Stimulated activated CD4-positive, alpha-beta T cell treated with anti-CD3 and anti-CD28 coated beads, Interleukin-2, amount 100 ng/mL, for 24 hours (primary cell): ENCODE data around the gene FFAR2.

Experiments used
- DNase-seq, 2 donors: peaks; one replicate each; pipeline ENCODE4 v3.0.0-alpha.2; 2020

The FFAR2 gene

GRCh38 chr19:35427187-35427586, 20.9 kb upstream of the FFAR2 start:
- DNase-seq = no peak

- DNase-seq = no peak
Measured at GRCh38 chr19:35429698-35430408, 18.2 kb upstream of the FFAR2 start.

- no peak for DNase-seq
Measured at GRCh38 chr19:35430409-35431144, 17.5 kb upstream of the FFAR2 start.

GRCh38 chr19:35431145-35431807, 16.8 kb upstream of the FFAR2 start:
- DNase-seq = no peak

GRCh38 chr19:35432911-35433310, 15.1 kb upstream of the FFAR2 start:
- DNase-seq = no peak

- DNase-seq = no peak
Measured at GRCh38 chr19:35433448-35433847, 14.6 kb upstream of the FFAR2 start.

- DNase-seq = no peak
Measured at GRCh38 chr19:35435896-35436295, 12.2 kb upstream of the FFAR2 start.

- DNase-seq = no peak
Measured at GRCh38 chr19:35436477-35437405, 11.3 kb upstream of the FFAR2 start.

- DNase-seq = no peak
Measured at GRCh38 chr19:35437406-35437951, 10.6 kb upstream of the FFAR2 start.

GRCh38 chr19:35438096-35438495, 10.0 kb upstream of the FFAR2 start:
- no peak for DNase-seq

GRCh38 chr19:35438527-35438926, 9.5 kb upstream of the FFAR2 start:
- DNase-seq = no peak

GRCh38 chr19:35439921-35440320, 8.1 kb upstream of the FFAR2 start:
- DNase-seq = no peak

GRCh38 chr19:35442091-35442490, 6.0 kb upstream of the FFAR2 start:
- DNase-seq = no peak

- no peak for DNase-seq
Measured at GRCh38 chr19:35444735-35445134, 3.3 kb upstream of the FFAR2 start.

- DNase-seq = no peak
Measured at GRCh38 chr19:35445826-35446593, 2.0 kb upstream of the FFAR2 start.

GRCh38 chr19:35449359-35450043, 1.4 kb downstream of the FFAR2 start:
- no peak for DNase-seq

- peak in 1 of 2 donors; percentile 20 for DNase-seq
Measured at GRCh38 chr19:35451338-35452096, 3.5 kb downstream of the FFAR2 start.

- no peak for DNase-seq
Measured at GRCh38 chr19:35454663-35455062, 6.6 kb downstream of the FFAR2 start.

GRCh38 chr19:35455616-35456201, 7.7 kb downstream of the FFAR2 start:
- no peak for DNase-seq

GRCh38 chr19:35457173-35457572, 9.1 kb downstream of the FFAR2 start:
- DNase-seq = no peak
